GM03348 (cell line): Measurements from ENCODE around the gene OR51B6.
"Not testable (repeated sequence)": the region's sequence is repeated elsewhere in the genome, so short reads cannot be mapped to it uniquely, and the experiment has no call there.

Experiments used
- DNase-seq: peaks from one replicate; pipeline ENCODE4 v3.0.0; 2012; ENCODE audit warnings: low spot score

The OR51B6 gene, protein sequence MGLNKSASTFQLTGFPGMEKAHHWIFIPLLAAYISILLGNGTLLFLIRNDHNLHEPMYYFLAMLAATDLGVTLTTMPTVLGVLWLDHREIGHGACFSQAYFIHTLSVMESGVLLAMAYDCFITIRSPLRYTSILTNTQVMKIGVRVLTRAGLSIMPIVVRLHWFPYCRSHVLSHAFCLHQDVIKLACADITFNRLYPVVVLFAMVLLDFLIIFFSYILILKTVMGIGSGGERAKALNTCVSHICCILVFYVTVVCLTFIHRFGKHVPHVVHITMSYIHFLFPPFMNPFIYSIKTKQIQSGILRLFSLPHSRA

DNA sequence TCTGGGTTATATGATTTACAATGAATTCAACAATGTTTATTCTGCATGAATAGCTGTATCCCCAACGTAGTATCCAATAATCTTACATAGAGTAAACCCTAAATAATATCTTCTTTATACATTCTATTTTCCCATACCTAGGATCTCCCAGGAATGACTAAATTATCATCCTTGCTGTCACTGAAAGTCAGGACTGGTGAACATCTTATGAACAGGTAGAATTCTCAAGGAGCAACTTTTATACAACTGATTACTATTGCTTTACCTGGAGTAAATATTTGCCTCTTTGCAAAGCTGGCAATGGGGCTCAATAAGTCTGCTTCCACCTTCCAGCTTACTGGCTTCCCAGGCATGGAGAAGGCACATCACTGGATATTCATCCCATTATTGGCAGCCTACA is at the start of gene OR51B6:
OR51B6 (plus strand) TSS at position 301 of the 400 bp plus-strand sequence; CDS start at position 301, 0 bp downstream.
- DNase-seq = no peak

DNA sequence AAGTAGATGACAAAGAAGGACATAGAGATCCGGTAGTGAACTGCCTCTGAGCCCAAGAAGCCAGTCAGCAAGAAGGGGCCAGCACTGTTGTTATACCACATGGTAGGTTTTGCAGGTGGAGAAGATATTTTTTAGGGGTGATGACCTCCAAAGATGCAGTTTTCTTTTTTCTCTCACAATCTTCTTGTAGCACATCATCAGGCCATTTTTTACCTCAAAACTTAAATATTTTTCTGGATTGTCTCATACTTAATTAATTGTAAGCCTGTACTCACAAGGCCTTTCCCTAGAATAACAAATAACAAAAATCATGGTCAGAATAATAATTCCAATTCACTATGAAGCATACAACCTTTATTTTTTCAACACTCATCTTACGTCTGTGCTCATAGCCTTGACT is 49.5 kb upstream of the OR51B6 start, which contains the start of gene OR51B4:
OR51B4 (minus strand) TSS at position 101 of the 400 bp plus-strand sequence; CDS start at position 101, 0 bp downstream.
- DNase-seq = no peak

DNA sequence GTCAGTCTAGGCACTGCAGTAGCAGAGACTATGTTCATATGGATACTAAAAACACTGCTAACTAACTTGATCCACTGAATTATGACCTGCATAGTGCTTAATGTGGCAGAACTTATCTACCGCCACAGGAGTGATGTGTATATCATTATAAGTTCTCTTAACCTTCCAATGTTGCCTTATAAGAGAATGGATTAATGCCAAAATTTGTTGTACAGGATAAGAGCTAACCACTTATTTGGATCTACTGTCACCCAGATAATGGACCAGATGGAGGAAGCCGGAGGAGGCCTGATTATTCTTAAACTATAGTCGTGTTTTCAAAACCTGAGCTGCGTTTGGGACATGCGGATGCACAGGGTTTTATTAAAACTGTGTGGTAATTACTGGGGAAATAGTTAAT is 47.7 kb upstream of the OR51B6 start:
- no peak for DNase-seq

DNA sequence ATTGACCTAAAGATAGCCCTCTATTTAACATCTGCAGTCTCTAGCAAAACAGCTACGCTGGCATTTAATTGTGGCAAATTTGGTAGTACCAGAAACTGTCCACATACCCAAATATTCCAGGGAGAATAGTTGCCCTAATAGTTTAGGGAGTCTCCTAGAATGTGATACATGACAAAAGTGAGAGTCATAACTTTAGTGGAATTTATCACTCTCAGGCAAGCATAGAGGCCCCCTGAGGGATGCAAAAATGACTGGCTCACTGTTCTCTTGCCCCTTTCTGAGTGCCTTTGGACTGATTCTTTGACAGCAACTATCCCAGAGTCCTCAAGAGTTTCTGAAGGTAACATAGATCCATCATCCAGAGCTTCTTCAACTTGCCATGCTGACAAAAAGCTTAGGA is 47.3 kb upstream of the OR51B6 start:
- peak; percentile 17 for DNase-seq

DNA sequence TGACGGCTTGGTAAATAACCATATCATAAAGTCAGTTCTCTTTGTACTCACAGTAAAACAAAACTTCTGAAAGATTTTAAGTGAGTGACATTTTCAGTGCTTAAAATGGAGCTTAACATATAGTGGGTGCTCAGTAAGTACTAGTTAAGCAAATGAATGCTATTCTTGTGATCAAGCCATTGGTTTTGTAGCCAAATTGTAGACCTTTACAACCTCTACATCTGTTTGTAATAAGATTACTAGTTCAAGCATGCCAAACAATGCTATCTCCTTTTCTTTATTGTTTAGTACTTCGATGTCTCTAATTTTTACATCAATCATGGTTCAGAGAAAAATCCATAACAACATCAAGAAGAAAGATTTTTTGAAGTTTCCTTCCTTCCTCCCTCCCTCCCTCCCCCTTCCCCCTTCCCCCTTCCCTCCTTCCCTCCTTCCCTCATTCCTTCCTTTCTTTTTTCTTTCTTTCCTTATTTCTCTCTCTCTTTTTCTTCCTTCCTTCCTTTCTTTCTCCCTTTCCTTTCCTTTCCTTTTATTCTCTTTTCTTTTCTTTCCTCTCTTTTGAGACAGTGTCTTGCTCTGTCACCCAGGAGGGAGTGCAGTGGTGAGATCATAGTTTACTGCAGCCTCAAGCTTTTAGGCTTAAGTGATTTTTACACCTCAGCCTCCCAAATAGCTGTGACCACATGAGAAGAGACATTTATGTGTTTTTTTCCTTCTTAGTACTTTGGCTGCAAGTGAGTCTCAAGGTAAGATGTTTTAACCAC is 43.9 kb upstream of the OR51B6 start:
- DNase-seq = no peak

DNA sequence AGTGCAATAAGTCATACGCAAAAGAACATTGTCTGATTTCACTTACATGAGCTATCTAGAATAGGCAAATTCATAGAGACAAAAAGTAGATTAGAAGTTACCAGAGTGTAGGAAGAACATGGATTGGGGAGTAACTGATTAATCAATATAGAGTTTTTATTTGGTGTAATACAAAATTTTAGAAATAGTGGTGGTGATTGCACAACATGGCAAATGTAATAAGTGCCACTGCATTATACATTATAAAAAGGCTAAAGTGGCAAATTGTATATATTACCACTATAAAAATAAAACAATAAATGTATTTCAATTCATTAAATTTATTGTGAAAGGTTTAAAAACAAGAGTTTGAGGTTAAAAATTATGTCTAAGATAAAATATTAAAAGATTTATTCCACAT is 40.9 kb upstream of the OR51B6 start:
- DNase-seq = no peak

DNA sequence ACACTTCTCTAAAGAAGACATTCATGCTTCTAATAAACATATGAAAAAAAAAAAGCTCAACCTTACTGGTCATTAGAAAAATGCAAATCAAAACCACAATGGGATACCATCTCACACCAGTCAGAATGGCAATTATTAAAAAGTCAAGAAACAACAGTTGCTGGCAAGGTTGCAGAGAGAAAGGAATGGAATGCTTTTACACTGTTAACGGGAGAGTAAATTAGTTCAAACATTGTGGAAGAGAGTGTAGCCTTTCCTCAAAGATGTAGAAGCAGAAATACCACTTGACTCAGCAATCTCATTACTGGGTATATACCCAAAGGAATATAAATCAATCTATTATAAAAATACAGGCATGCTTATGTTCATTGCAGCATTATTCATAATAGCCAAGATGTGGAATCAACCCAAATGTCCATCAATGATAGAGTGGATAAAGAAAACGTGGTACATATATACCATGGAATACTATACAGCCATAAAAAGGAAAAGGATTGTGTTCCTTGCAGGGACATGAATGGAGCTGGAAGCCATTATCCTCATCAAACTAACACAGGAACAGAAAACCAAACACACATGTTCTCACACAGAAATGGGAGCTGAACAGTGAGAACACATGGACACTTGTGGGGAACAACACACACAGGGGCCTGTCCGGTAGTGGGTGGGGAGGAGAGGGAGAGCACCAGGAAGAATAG is 37.8 kb upstream of the OR51B6 start:
- not testable (repeated sequence) for DNase-seq

DNA sequence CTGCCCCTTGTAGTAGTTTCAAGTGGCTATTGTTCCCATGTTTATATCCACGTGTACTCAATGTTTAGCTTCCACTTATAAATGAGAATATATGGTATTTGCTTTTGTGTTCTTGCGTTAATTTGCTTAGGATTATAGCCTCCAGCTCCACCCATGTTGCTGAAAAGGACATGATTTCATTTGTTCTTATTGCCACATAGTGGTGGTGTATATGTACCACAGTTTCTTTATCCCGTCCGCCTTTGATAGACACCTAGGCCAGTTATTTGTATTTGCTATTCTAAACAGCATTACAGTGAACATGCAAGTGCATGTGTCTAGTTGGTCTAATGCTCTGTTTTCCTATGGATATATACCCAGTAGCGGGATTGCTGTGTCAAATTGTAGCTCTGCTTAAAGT is 34.0 kb upstream of the OR51B6 start:
- DNase-seq = no peak

DNA sequence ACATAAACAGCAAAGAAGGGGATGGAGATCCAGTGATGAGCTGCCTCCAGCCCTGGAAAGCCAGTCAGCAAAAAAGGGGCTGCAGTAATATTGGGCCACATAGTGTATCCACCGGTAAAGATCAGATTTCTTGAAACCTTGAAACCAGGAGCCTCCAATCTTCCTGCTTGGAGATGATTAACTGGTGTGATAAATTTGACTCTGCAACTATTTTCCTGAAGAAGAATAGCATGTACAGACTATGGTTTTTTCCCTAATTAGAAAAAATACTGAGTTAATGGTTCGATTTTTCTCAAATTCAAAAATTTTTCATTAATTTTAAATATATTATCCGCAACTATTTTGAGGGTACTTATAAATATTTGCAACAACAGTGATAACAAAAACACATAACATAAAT is 27.1 kb upstream of the OR51B6 start, which contains the start of gene OR51B2:
OR51B2 (minus strand) TSS at position 101 of the 400 bp plus-strand sequence; CDS start at position 101, 0 bp downstream.
- no peak for DNase-seq

DNA sequence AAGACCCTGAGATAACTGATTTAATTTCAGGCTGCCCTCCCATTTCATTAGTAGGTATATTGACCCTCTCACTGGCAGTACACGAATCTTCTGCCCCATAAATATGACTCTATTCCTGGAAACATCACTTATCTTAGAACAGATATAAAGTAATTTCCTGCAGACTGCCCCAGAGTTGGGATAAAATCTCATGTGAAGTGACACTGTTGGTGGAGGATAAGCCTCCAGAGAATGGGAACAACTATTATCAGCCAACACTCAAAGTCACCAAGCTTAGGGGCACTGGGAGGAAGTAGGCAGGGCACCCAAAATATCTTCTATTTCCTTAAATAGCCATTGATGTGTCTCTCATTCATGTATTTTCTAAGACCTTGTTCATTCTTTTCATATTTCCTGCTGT is 16.1 kb upstream of the OR51B6 start:
- DNase-seq = no peak

DNA sequence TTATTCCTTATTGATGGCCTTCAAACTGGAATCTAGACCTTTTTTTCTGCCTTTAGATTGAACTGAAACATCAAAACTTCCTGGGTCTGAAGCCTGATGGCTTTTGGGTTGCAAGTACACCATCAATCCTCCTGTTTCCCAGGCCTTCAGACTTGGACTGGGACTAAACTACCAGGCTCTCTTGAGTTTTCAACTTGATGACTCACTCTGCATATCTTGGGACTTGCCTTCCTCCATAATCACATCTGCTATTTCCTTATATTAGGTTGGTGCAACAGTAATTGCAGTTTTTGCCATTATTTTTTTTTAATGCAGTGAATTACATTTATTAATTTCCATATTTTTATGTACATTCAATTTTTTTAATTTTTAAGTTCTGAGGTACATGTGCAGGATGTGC is 15.0 kb upstream of the OR51B6 start:
- DNase-seq = no peak

DNA sequence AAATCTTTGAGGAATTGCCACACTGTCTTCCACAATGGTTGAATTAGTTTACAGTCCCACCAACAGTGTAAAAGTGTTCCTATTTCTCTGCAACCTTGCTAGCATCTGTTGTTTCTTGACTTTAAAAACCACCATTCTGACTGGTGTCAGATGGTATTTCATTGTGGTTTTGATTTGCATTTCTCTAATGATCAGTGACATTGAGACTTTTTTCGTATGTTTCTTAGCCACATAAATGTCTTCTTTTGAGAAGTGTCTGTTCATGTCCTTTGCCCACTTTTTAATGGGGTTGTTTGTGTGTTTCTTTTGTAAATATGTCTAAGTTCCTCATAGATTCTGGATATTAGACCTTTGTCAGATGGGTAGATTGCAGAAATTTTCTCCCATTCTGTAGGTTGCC is 14.1 kb upstream of the OR51B6 start:
- DNase-seq = not testable (repeated sequence)

DNA sequence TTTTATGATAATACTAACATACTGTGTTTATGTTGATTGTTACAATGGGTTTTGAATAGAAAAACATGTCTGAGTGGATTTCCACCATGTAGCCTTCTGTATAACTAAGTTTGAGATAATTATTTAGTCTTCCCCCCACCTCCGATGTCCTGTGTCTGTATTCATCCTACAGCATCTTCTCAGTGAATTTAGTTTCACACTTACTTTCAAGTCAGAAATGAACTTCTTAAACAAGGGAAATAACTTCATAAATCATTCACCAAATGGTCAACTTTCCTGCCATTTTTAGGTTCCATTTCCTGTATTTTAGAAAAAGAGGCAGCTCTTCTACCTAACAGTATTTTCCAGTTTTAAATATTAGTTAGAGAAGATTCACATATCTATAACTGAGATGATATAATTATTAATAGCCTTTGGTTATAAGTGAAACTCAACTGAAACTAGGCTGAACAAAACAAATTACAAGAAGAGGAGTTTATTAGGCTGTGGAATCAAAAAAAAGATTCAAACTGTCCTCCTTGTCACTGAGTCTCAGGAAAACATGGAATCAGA is 11.5 kb upstream of the OR51B6 start:
- no peak for DNase-seq

DNA sequence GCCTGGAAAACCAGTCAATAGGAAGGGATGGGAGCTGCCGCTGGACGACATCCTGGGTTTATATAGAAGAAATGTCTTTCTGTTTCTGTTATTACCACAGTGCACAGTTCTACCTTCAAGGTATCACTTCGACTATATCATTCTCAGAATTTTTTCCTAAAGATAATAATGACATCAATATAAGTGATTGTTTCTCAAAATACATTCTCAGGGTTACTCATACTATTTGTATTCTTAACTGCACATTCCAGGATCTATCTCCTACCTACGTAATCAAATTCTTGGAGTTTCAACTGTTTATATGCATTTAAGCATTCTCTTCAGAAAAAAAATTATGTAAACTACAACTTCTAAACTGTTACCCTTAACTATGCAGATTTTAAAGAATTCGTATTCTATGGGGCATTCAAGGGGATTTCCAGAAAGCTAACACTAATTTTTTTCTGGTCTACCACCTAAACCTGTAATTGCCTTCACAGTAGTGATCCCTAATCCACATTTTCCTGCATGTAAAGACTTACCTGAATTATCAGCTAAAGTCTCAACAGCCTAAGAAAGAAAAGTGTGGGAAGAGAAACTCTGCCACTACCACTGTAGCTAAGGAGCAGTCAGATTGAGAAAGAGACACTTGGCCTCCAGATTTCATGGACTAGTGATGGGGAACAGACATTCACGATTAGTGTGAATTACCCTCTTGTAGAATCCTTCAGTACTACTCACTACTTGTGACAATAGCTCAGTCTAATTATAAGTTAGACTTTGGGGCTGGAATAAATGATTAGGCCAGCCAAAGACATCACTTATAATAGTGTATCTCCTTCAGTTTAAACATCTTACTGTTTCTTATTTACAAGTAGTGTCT is 7.6 kb upstream of the OR51B6 start, which contains the start of gene OR51B5:
OR51B5 (minus strand) TSS at position 51 of the 862 bp plus-strand sequence; CDS start at position 51, 0 bp downstream.
- DNase-seq = no peak

DNA sequence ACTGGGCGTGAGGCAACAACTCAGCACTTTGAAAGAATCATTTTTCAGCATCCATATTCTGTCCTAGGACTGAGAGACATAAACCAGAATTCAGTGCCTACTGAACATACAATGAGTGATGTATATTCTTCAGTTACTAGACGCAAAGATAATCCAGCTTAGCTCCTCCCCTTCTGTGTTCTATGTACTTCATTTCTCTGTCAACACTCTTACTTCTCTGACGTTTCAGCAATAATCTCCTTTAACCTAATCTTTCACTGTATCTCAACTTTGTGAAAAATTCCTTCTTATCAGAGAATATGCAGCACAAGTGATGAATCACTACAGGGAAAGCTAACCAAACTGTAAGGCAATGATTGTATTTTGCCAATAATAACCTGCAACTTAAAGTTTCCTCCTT is 5.5 kb upstream of the OR51B6 start:
- no peak for DNase-seq

DNA sequence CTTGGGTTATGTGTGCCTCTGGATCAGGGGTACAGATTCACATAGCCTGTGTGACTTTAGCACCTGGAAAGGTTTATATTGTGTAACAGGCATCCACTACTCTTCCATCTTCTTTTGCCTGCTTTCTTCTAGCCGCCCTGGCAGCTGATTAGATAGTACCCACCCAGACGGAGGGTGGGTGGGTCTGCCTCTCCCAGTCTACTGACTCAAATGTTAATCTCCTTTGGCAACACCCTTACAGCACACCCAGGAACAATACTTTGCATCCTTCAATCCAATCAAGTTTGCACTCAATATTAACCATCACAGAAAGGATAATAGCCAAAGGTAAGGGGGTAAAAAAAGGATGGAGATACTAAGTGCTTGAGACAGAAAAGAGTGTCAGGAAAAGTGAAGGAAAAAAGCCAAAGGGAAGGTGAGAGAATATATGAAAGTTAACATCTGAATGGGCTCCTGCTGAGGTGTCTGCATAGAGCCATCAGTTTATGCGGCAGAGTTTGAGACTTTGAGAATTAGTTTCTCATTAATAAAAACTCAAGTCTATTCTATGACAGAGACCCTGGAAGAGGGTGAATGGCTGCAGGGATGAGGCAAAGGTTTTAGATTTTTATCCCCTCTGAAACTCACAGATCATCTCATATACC is 2.6 kb upstream of the OR51B6 start:
- no peak for DNase-seq

DNA sequence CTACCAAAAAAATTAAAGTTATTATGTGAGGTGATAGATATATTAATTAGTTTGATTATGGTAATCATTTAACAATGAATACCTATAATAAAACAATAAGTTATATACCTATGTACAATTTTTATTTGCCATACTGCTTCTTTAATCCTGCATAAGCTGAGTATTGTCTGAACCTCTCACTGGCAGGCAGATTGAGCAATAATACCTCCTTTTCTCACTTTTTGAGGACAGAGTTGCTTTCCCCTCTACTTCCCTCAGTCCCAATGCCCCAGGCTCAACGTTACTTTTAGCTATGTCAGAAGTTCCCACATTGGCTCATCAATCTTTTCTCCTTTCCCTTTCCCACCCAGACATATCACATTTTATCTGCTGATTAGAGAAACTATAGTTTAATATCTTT is 1.8 kb upstream of the OR51B6 start:
- no peak for DNase-seq

DNA sequence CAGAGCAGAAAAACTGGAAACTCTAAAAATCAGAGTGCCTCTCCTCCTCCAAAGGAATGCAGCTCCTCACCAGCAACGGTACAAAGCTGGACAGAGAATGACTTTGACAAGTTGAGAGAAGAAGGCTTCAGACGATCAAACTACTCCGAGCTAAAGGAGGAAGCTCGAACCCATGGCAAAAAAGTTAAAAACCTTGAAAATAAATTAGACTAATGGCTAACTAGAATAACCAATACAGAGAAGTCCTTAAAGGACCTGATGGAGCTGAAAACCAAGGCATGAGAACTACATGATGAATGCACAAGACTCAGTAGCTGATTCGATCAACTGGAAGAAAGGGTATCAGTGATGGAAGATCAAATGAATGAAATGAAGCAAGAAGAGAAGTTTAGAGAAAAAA is 4.7 kb downstream of the OR51B6 start:
- DNase-seq = not testable (repeated sequence)

DNA sequence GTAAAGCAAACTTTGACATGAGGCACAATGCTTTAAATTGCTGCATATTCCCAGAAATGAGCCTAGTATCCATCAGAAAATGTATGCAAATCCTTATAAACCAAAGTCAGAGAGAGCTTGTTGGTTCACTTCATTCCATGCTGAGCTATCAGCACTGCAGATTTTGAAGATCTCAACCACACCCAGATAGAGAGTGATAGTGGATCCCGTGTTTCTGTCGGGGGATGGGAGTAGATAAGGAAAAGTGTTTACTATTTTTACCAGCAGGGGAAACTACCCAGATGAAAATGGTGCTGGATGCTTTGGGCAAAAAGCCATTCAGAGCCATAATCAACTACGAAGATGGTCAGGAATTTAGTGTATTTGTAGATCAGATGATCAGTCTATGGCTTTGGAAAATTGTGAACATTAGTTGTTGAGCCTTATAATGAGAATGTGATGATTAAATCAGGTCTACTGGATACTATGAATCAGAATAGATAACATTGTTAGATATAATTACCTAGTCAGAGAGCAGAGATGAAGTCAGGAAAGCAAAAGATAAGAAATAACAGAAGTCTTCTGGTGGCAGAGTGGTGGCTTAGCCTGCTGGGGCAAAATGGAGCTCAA is 10.8 kb downstream of the OR51B6 start:
- no peak for DNase-seq

DNA sequence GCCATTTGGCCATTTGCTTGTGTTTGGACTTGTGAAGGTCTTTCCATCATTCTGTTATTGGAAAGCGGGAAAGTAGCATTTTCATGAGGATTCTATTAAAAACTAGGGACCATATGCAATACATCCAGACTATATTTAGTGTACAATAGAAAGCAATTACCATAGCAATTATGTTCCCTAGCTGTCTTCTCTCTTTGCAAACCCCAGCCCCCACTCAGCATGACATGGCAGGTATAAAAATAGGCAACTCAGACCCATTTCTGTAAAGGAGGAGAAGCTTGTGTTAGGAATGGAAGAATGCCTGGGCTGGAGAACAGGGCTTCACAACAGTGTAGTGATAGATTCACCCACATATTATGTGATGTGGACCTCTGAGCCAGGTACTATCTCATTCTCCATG is 12.4 kb downstream of the OR51B6 start:
- DNase-seq = no peak
